ENCODE measurements around the gene AQP9. TPM values are rescaled to one million over a fixed set of nuclear protein-coding genes. Genes with fewer than 3 reads are reported as not detected.

AQP9 gene
- total and polyA plus RNA-seq, 7 donors, result 0.12 to 1.8 (median 0.45) TPM

DNA sequence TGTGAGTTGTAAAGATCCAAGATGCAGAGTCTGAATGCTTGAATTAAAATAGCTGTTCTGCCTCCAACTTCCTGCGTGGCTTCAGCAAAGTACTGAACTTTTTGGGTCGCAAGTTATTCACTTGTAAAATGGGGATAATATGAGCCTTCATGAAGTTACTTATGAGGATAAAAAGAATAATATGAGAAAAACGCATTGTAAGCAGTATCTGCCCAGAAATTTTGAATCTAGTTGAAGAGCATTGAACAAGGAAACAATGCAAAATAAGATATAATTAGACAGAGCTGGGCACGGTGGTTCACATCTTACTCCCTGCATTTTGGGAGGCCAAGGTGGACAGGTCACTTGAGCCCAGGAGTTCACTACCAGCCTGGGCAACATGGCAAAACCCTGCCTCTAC, 37.8 kb downstream of the AQP9 start:
- no peak overlapping the region for H3K4me3 ChIP-seq
- DNase-seq, result no peak
- H3K27ac ChIP-seq, result no peak overlapping the region
- H3K36me3 ChIP-seq (ENCODE audit: insufficient read depth in 1 of 2, low read depth in 1 of 2), result no peaks in the 10 kb centered on the region
- WGBS, 3 donors, result 81 to 87% (median 82%) methylated on average over 4 of the region's 4 CpGs
- intact Hi-C loops (cut with DNase I), result loop anchor here in 1 of 2 donors (10.0 kb wide), 1 partner anchor 611 kb away; no protein-coding TSS in a partner anchor
- H3K4me1 ChIP-seq, result no peaks in the 10 kb centered on the region
- TF ChIP-seq, protein P1, sequence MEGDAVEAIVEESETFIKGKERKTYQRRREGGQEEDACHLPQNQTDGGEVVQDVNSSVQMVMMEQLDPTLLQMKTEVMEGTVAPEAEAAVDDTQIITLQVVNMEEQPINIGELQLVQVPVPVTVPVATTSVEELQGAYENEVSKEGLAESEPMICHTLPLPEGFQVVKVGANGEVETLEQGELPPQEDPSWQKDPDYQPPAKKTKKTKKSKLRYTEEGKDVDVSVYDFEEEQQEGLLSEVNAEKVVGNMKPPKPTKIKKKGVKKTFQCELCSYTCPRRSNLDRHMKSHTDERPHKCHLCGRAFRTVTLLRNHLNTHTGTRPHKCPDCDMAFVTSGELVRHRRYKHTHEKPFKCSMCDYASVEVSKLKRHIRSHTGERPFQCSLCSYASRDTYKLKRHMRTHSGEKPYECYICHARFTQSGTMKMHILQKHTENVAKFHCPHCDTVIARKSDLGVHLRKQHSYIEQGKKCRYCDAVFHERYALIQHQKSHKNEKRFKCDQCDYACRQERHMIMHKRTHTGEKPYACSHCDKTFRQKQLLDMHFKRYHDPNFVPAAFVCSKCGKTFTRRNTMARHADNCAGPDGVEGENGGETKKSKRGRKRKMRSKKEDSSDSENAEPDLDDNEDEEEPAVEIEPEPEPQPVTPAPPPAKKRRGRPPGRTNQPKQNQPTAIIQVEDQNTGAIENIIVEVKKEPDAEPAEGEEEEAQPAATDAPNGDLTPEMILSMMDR (IDR thresholded peaks at IDR 0.05), result no peak
- no peaks in the 10 kb centered on the region for H3K9me3 ChIP-seq
- no peak for ATAC-seq
- peaks cover 0 to 5% (median 0%) of the 10 kb centered on the region in 3 donors for H3K27me3 ChIP-seq (ENCODE audit: insufficient read depth in 3 of 3, low read length in 2 of 3)

- no peak for DNase-seq
- intact Hi-C loops (cut with DNase I), result loop anchor here in 1 of 2 donors (10.0 kb wide), 1 partner anchor 614 kb away; no protein-coding TSS in a partner anchor
Measured at GRCh38 chr15:58178668-58179067, 40.5 kb downstream of the AQP9 start.

GRCh38 chr15:58179206-58179605, 41.0 kb downstream of the AQP9 start:
- no peaks in the 10 kb centered on the region for H3K9me3 ChIP-seq
- ATAC-seq (no peak), DNase-seq (no peak)
- no peaks in the 10 kb centered on the region for H3K36me3 ChIP-seq (ENCODE audit: insufficient read depth in 1 of 2, low read depth in 1 of 2)
- TF ChIP-seq, protein P1 (IDR thresholded peaks at IDR 0.05), result no peak
- no peaks in the 10 kb centered on the region for H3K27me3 ChIP-seq (ENCODE audit: insufficient read depth in 3 of 3, low read length in 2 of 3)
- intact Hi-C loops (cut with DNase I), result loop anchor here in 1 of 2 donors (10.0 kb wide), 1 partner anchor 614 kb away; no protein-coding TSS in a partner anchor
- H3K27ac ChIP-seq, result no peak overlapping the region
- H3K4me1 ChIP-seq, result no peaks in the 10 kb centered on the region
- 88 to 93% (median 91%) methylated on average over 7 of the region's 7 CpGs for WGBS, 3 donors
- no peak overlapping the region for H3K4me3 ChIP-seq

More at GRCh38 chr15:58178668-58179067, 40.5 kb downstream of the AQP9 start:
- TF ChIP-seq, protein P1 (IDR thresholded peaks at IDR 0.05), result no peak
- no peak for ATAC-seq
- H3K4me1 ChIP-seq, result no peaks in the 10 kb centered on the region
- no peaks in the 10 kb centered on the region for H3K9me3 ChIP-seq
- H3K4me3 ChIP-seq, result no peak overlapping the region
- no peak overlapping the region for H3K27ac ChIP-seq
- no peaks in the 10 kb centered on the region for H3K36me3 ChIP-seq (ENCODE audit: insufficient read depth in 1 of 2, low read depth in 1 of 2)
- 77 to 89% (median 87%) methylated on average over 1 of the region's 1 CpG for WGBS, 3 donors
- H3K27me3 ChIP-seq (ENCODE audit: insufficient read depth in 3 of 3, low read length in 2 of 3), result no peaks in the 10 kb centered on the region

DNA sequence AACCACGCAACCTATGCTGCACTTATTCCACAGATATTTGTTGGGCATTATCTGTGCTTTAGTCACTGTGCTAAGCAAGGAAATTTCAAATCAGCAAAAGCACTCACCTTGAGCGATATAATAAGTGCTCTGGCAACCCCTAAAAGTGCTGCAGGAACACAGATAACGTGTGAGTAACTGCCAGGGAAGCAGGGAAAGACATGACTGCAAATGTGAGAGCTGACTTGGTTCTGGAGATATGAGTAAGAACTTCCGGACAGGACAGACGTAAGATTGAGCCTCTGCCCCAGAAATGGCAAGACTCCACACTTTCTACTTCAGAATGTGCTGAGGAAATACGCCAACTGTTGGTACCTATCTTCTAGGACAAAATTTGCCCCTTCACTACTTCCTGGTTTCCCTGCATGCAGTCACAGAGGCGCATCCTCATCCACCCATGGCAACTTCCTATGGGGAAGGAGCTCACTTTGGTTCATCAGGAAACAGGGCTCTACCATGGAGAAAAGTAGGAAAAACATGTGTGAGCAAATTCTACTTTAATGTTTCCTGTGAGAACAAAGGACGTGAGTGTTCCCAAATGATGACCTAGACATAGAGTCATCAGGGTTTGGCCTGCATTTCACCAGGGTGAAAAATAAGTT, 41.7 kb downstream of the AQP9 start:
- DNase-seq (no peak), ATAC-seq (no peak)
- Histone ChIP-seq H3K36me3 (ENCODE audit: insufficient read depth in 1 of 2, low read depth in 1 of 2) (no peaks in the 10 kb centered on the region), H3K27me3 (ENCODE audit: insufficient read depth in 3 of 3, low read length in 2 of 3) (no peaks in the 10 kb centered on the region), H3K9me3 (no peaks in the 10 kb centered on the region), H3K4me3 (no peak overlapping the region), H3K27ac (no peak overlapping the region), H3K4me1 (no peaks in the 10 kb centered on the region)
- TF ChIP-seq, protein P1 (IDR thresholded peaks at IDR 0.05), result no peak
- 66 to 73% (median 69%) methylated on average over 8 of the region's 8 CpGs for WGBS, 3 donors
- intact Hi-C loops (cut with DNase I), result loop anchor here in 1 of 2 donors (5.0 to 10.0 kb wide), 5 partner anchors 63 to 615 kb away; no protein-coding TSS in a partner anchor

Measured in psoas muscle (tissue), 8 donors.